ENCODE results near the gene HELZ. TPM values are rescaled to one million over a fixed set of nuclear protein-coding genes. Genes with fewer than 3 reads are reported as not detected.

Gene HELZ
- total RNA-seq, 2 donors from 2014 or later, result 51.4 to 74.7 TPM

GRCh38 chr17:67092291-67092690 is 152.7 kb downstream of the HELZ start:
- Histone ChIP-seq H3K4me1 (ENCODE audit: control insufficient read depth, insufficient read depth, low read length) (no peaks in the 10 kb centered on the region), H3K27me3 (ENCODE audit: control insufficient read depth, insufficient read depth, low read length, poor library complexity, severe bottlenecking) (no peaks in the 10 kb centered on the region), H3K9me3 (ENCODE audit: control insufficient read depth, low read length) (peaks cover 10% of the 10 kb centered on the region), H3K27ac (ENCODE audit: low read depth, low read length) (no peak overlapping the region), H3K36me3 (ENCODE audit: control insufficient read depth, insufficient read depth, low read length) (peaks cover 33% of the 10 kb centered on the region), H3K4me3 (ENCODE audit: low read length) (no peak overlapping the region), H3K9ac (ENCODE audit: extremely low read depth, low read length, poor library complexity, severe bottlenecking) (no peak overlapping the region)
- Mint-ChIP-seq H3K4me1 (no peaks in the 10 kb centered on the region), H3K36me3 (ENCODE audit: low read depth) (peaks cover 41% of the 10 kb centered on the region), H3K9me3 (peaks cover 8% of the 10 kb centered on the region), H3K27me3 (ENCODE audit: insufficient read depth) (no peaks in the 10 kb centered on the region), H3K4me3 (no peak overlapping the region), H3K27ac (peak overlapping the region; percentile 28)
- no peak for DNase-seq
- 86 to 95% methylated on average over 3 to 5 of the region's 5 CpGs for WGBS, 2 experiments (ENCODE audit: insufficient coverage in 1 of 2, insufficient read length in 1 of 2)
- no peak for TF ChIP-seq CTCF (conservative IDR thresholded peaks at IDR 0.05)

- Mint-ChIP-seq H3K27me3 (ENCODE audit: insufficient read depth) (no peaks in the 10 kb centered on the region), H3K4me1 (no peaks in the 10 kb centered on the region), H3K36me3 (ENCODE audit: low read depth) (peaks cover 43% of the 10 kb centered on the region), H3K27ac (no peak overlapping the region), H3K9me3 (peaks cover 8% of the 10 kb centered on the region), H3K4me3 (no peak overlapping the region)
- H3K9me3 ChIP-seq (ENCODE audit: control insufficient read depth, low read length), result peaks cover 10% of the 10 kb centered on the region
- H3K9ac ChIP-seq (ENCODE audit: extremely low read depth, low read length, poor library complexity, severe bottlenecking), result no peak overlapping the region
- H3K4me1 ChIP-seq (ENCODE audit: control insufficient read depth, insufficient read depth, low read length), result no peaks in the 10 kb centered on the region
- no peak overlapping the region for H3K27ac ChIP-seq (ENCODE audit: low read depth, low read length)
- H3K27me3 ChIP-seq (ENCODE audit: control insufficient read depth, insufficient read depth, low read length, poor library complexity, severe bottlenecking), result no peaks in the 10 kb centered on the region
- no peak for DNase-seq
- TF ChIP-seq CTCF (conservative IDR thresholded peaks at IDR 0.05), result no peak
- no peak overlapping the region for H3K4me3 ChIP-seq (ENCODE audit: low read length)
- peaks cover 39% of the 10 kb centered on the region for H3K36me3 ChIP-seq (ENCODE audit: control insufficient read depth, insufficient read depth, low read length)
Measured at GRCh38 chr17:67090341-67090740, 154.7 kb downstream of the HELZ start.

GRCh38 chr17:67088639-67089038 is 156.4 kb downstream of the HELZ start:
- WGBS, 2 experiments (ENCODE audit: insufficient coverage in 1 of 2, insufficient read length in 1 of 2), result 97 to 100% methylated on average over 3 of the region's 3 CpGs
- Histone ChIP-seq H3K4me3 (ENCODE audit: low read length) (no peak overlapping the region), H3K36me3 (ENCODE audit: control insufficient read depth, insufficient read depth, low read length) (peaks cover 48% of the 10 kb centered on the region), H3K9me3 (ENCODE audit: control insufficient read depth, low read length) (peaks cover 10% of the 10 kb centered on the region), H3K9ac (ENCODE audit: extremely low read depth, low read length, poor library complexity, severe bottlenecking) (no peak overlapping the region), H3K27me3 (ENCODE audit: control insufficient read depth, insufficient read depth, low read length, poor library complexity, severe bottlenecking) (no peaks in the 10 kb centered on the region), H3K27ac (ENCODE audit: low read depth, low read length) (no peak overlapping the region), H3K4me1 (ENCODE audit: control insufficient read depth, insufficient read depth, low read length) (no peaks in the 10 kb centered on the region)
- DNase-seq, result no peak
- H3K4me1 Mint-ChIP-seq, result no peaks in the 10 kb centered on the region
- H3K9me3 Mint-ChIP-seq, result peaks cover 8% of the 10 kb centered on the region
- no peak overlapping the region for H3K27ac Mint-ChIP-seq
- H3K4me3 Mint-ChIP-seq, result no peak overlapping the region
- H3K36me3 Mint-ChIP-seq (ENCODE audit: low read depth), result peaks cover 41% of the 10 kb centered on the region
- H3K27me3 Mint-ChIP-seq (ENCODE audit: insufficient read depth), result no peaks in the 10 kb centered on the region
- no peak for TF ChIP-seq CTCF (conservative IDR thresholded peaks at IDR 0.05)

Measured in endodermal cell (in vitro differentiated cells).